Osteocyte (in vitro differentiated cells): Measurements from ENCODE around the gene SYCE3. TPM values are rescaled to one million over a fixed set of nuclear protein-coding genes. Genes with fewer than 3 reads are reported as not detected.
"Not testable (repeated sequence)": the region's sequence is repeated elsewhere in the genome, so short reads cannot be mapped to it uniquely, and the experiment has no call there.

Experiments
- DNase-seq: peaks from one replicate; pipeline ENCODE4 v3.0.0; 2021; ENCODE audit warnings: mixed read lengths; ENCODE audit not compliant: unreplicated experiment; ENCODE audit errors: extremely low spot score
- H3K27ac Mint-ChIP-seq: one replicate; pipeline ENCODE4 v1.8.0; 2021; ENCODE audit warnings: mild to moderate bottlenecking, mixed read lengths; ENCODE audit not compliant: unreplicated experiment
- H3K27me3 Mint-ChIP-seq: one replicate; pipeline ENCODE4 v1.8.0; 2021; ENCODE audit warnings: mixed read lengths; ENCODE audit not compliant: unreplicated experiment
- H3K36me3 Mint-ChIP-seq: one replicate; pipeline ENCODE4 v1.8.0; 2021; ENCODE audit warnings: mixed read lengths; ENCODE audit not compliant: unreplicated experiment
- H3K4me1 Mint-ChIP-seq: one replicate; pipeline ENCODE4 v1.8.0; 2021; ENCODE audit warnings: mixed read lengths; ENCODE audit not compliant: unreplicated experiment
- H3K4me3 Mint-ChIP-seq: one replicate; pipeline ENCODE4 v1.8.0; 2021; ENCODE audit warnings: mild to moderate bottlenecking, moderate library complexity, mixed read lengths; ENCODE audit not compliant: unreplicated experiment
- H3K9me3 Mint-ChIP-seq: one replicate; pipeline ENCODE4 v1.8.0; 2021; ENCODE audit warnings: mixed read lengths; ENCODE audit not compliant: unreplicated experiment
- total RNA-seq: library from RNA; stranded (reverse); gene quantifications from 2 replicates; pipeline ENCODE4 v1.2.1, GENCODE V29; 2021
- TF ChIP-seq, protein P1 (sequence below): fragments of 200-600 bp; sonication (generic); IDR thresholded peaks from 2 replicates; pipeline ENCODE4 v1.5.0; 2021; ENCODE audit warnings: antibody characterized with exemption, mild to moderate bottlenecking, moderate library complexity

Gene SYCE3
- total RNA-seq, 1 donor from 2014 or later = not detected

DNA sequence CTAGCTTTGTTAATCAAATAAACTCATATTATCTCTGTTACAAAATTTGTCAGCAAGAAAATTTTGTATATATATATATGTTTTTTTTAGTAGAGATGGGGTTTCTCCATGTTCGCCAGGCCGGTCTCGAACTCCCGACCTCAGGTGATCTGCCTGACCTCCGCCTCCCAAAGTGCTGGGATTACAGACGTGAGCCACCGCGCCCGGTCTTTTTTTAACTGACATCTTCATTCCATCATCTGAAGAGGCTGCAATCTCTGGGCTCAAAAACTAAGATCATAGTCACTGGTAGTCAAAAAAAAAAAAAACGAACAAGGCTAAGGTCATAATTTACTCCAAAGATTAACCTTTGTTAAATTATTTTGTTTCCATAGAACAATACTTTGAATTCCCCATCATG, 22.3 kb downstream of the SYCE3 start:
- Mint-ChIP-seq H3K4me1 (peaks cover 6% of the 10 kb centered on the region), H3K9me3 (no peaks in the 10 kb centered on the region), H3K4me3 (no peak overlapping the region), H3K27ac (no peak overlapping the region), H3K27me3 (no peaks in the 10 kb centered on the region), H3K36me3 (no peaks in the 10 kb centered on the region)
- no peak for DNase-seq
- TF ChIP-seq, protein P1, sequence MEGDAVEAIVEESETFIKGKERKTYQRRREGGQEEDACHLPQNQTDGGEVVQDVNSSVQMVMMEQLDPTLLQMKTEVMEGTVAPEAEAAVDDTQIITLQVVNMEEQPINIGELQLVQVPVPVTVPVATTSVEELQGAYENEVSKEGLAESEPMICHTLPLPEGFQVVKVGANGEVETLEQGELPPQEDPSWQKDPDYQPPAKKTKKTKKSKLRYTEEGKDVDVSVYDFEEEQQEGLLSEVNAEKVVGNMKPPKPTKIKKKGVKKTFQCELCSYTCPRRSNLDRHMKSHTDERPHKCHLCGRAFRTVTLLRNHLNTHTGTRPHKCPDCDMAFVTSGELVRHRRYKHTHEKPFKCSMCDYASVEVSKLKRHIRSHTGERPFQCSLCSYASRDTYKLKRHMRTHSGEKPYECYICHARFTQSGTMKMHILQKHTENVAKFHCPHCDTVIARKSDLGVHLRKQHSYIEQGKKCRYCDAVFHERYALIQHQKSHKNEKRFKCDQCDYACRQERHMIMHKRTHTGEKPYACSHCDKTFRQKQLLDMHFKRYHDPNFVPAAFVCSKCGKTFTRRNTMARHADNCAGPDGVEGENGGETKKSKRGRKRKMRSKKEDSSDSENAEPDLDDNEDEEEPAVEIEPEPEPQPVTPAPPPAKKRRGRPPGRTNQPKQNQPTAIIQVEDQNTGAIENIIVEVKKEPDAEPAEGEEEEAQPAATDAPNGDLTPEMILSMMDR = no peak

DNA sequence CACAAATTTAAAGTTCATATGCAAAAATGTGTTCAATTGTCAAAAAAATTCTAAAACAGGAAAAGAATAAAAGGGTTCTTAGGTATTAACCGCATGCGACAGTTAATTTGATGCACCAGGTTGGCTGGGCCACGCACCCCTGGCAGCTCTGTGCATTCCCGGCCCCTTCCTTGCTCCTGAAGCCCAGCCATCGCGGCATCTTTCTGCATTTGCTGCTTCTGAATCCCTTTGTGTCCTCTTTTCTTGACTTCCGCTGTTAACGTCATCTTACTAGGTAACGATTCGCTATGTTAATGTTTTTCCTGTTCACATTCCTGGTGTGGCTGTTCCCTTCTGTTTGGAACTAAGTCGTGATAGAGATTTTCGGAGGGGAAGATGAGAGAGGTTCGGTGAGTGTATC, 25.0 kb downstream of the SYCE3 start:
- no peak for DNase-seq
- Mint-ChIP-seq H3K27me3 (peaks cover 14% of the 10 kb centered on the region), H3K4me3 (no peak overlapping the region), H3K27ac (no peak overlapping the region), H3K9me3 (no peaks in the 10 kb centered on the region), H3K4me1 (peaks cover 6% of the 10 kb centered on the region), H3K36me3 (no peaks in the 10 kb centered on the region)
- TF ChIP-seq, protein P1 = no peak

DNA sequence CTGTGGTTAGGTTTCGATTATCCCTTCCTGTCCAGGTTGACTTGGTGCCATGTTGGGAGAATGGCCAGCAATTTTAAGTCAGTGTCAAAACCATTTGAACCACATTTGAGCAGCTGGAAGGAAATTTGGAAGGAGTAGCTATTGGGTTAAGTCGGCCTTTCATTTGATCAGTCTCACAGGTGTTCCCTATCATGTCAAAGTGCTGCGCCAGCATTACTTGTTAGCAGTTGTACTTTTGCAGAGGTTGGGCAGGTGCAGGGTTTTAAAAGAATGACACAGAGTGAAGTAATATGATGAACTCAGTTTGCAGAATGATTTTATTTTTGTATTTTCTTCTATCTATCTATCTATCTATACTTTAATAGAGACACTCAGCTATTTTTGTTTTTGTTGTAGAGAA, 26.5 kb downstream of the SYCE3 start:
- Mint-ChIP-seq H3K27me3 (peaks cover 17% of the 10 kb centered on the region), H3K4me1 (peaks cover 6% of the 10 kb centered on the region), H3K4me3 (no peak overlapping the region), H3K27ac (no peak overlapping the region), H3K9me3 (no peaks in the 10 kb centered on the region), H3K36me3 (no peaks in the 10 kb centered on the region)
- no peak for DNase-seq
- TF ChIP-seq, protein P1 = no peak

DNA sequence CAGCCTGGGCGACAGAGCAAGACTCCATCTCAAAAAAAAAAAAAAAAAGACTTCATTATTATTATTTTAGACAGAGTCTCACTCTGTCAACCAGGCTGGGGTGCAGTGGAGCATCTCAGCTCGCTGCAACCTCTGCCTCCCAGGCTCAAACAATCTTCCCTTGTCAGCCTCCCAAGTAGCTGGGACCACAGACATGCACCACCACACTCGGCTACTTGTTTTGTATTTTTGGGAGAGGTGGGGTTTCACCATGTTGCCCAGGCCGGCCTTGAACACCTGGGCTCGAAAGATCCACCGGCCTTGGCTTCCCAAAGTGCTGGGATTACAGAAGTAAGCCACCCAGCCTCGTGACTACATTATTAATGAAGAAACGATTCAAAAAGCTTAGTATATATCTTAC, 27.6 kb downstream of the SYCE3 start:
- Mint-ChIP-seq H3K36me3 (no peaks in the 10 kb centered on the region), H3K4me1 (peaks cover 9% of the 10 kb centered on the region), H3K27ac (no peak overlapping the region), H3K4me3 (no peak overlapping the region), H3K27me3 (peaks cover 17% of the 10 kb centered on the region), H3K9me3 (no peaks in the 10 kb centered on the region)
- DNase-seq = no peak
- TF ChIP-seq, protein P1 = no peak

DNA sequence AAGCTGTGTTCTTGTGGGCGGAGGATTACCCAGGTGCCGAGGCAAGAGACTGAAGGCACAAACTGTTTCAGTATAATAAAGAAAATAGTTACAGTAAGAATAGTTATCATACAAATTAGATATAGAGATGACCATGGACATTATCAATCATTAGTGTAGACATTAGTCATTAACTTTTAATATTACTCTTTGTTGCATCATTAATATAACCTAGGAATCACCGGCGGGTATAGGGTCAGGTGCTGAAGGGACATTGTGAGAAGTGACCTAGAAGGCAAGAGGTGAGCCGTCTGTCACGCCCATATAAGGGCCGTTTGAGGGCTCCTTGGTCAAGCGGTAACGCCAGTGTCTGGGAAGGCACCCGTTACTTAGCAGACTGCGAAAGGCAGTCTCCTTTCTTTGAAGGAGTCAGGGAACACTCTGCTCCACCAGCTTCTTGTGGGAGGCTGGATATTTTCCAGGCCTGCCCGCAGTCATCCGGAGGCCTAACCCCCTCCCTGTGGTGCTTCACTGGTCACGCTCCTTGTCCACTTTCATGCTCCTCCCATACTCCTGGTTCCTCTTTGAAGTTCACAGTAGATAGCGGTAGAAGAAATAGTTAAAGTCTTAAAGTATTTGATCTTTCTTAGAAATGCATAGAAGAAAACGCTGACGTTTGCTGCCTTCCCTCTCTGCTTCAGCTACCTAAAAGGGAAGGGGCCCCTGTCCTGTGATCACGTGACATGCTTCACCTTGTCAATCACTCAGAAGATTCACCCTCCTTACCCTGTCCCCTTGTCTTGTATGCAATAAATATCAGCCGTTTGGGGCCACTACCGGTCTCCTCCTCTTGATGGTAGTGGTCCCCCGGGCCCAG, 28.6 kb downstream of the SYCE3 start:
- H3K9me3 Mint-ChIP-seq, H3K4me1 Mint-ChIP-seq, H3K4me3 Mint-ChIP-seq, DNase-seq, H3K36me3 Mint-ChIP-seq, H3K27ac Mint-ChIP-seq: not testable (repeated sequence)
- H3K27me3 Mint-ChIP-seq = peaks cover 17% of the 10 kb centered on the region
